Nephron (organoid): ENCODE data around the gene A4GALT.
A peak's percentile ranks its signal among the peaks of the same experiment; 100 is the strongest.

Experiments
- H3K27ac Mint-ChIP-seq, 3 experiments: 2 replicates each; pipeline ENCODE4 v1.8.0; 2020; ENCODE audit warnings: mixed read lengths in 3 of 3, mild to moderate bottlenecking in 2 of 3, moderate library complexity in 1 of 3
- H3K27me3 Mint-ChIP-seq: 2 replicates; pipeline ENCODE4 v1.8.0; 2021; ENCODE audit warnings: low read depth, mild to moderate bottlenecking, moderate library complexity, mixed read lengths
- H3K36me3 Mint-ChIP-seq: 2 replicates; pipeline ENCODE4 v1.8.0; 2020; ENCODE audit warnings: low read depth, mixed read lengths
- H3K4me1 Mint-ChIP-seq: 2 replicates; pipeline ENCODE4 v1.8.0; 2020; ENCODE audit warnings: mixed read lengths
- H3K4me3 Mint-ChIP-seq, 3 experiments: 2 replicates each; pipeline ENCODE4 v1.8.0; 2020; ENCODE audit warnings: mild to moderate bottlenecking in 3 of 3, mixed read lengths in 3 of 3, moderate library complexity in 2 of 3
- H3K9me3 Mint-ChIP-seq: 2 replicates; pipeline ENCODE4 v1.8.0; 2020; ENCODE audit warnings: mixed read lengths
- TF ChIP-seq, protein P1 (sequence below), 3 experiments: fragments of 200-600 bp; sonication (generic); IDR thresholded peaks; one replicate each; pipeline ENCODE4 v1.5.0; 2021; ENCODE audit warnings: antibody characterized with exemption in 3 of 3; ENCODE audit not compliant: unreplicated experiment in 3 of 3

A4GALT gene

DNA sequence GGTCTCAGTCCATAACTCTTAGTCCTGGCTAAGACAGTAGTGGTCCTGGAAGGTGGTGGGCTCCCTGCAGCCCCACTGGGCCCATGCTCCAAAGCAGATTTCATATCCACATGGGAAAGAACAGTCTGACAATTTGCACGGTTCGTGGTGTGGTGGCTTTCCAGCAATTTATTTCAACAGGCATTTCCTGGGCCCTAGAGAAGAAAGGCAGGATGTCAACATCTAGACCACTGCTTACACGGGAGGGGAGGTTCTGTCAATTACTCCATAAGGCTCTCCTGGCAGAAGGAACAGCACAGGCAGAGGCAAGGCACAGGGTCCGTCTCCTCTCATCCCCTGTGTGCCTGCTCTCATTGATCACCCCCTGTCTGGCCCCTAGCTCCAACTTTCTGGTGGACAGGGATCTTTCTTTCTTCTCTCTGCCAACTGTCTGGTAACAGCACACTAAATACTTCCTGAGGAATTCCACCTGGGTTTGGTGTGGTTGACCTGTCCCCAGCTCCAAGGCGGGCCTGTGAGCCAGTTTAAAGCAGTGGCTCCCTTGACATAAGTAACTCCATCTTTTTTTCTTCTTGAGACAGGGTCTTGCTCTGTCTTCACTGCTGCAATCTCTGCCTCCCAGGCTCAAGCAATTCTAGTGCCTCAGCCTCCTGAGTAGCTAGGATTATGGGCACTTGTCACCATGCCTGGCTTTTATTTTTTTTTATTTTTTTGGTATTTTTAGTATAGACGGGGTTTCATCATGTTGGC is 5.1 kb upstream of the A4GALT start:
- Mint-ChIP-seq H3K27me3 (peaks cover 40% of the 10 kb centered on the region), H3K4me1 (peaks cover 6% of the 10 kb centered on the region), H3K27ac (no peak overlapping the region), H3K4me3 (no peak overlapping the region), H3K36me3 (no peaks in the 10 kb centered on the region), H3K9me3 (no peaks in the 10 kb centered on the region)
- TF ChIP-seq, protein P1, sequence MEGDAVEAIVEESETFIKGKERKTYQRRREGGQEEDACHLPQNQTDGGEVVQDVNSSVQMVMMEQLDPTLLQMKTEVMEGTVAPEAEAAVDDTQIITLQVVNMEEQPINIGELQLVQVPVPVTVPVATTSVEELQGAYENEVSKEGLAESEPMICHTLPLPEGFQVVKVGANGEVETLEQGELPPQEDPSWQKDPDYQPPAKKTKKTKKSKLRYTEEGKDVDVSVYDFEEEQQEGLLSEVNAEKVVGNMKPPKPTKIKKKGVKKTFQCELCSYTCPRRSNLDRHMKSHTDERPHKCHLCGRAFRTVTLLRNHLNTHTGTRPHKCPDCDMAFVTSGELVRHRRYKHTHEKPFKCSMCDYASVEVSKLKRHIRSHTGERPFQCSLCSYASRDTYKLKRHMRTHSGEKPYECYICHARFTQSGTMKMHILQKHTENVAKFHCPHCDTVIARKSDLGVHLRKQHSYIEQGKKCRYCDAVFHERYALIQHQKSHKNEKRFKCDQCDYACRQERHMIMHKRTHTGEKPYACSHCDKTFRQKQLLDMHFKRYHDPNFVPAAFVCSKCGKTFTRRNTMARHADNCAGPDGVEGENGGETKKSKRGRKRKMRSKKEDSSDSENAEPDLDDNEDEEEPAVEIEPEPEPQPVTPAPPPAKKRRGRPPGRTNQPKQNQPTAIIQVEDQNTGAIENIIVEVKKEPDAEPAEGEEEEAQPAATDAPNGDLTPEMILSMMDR (IDR thresholded peaks at IDR 0.05; ENCODE audit: unreplicated experiment in 3 of 3), result no peak

DNA sequence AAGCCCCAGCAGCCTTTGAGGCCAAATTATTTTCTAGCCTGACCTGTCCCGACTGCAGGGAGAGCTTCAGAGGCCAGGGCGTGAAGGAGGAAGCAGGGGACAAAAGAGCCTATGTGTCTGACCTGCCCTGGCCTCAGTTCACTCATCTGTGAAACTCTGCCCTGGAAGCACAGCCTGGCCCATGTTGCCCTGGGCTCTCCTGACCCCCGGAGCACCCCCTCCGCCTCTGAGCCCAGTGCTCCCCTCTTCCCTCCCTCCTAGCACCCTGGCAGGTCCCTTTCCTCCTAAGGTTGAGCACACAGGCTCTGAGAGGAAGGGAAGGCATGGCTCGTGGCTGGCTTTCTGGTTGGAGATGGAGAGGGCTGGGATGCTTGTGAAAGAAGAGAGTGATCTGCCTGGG is 3.4 kb upstream of the A4GALT start:
- TF ChIP-seq, protein P1 (IDR thresholded peaks at IDR 0.05; ENCODE audit: unreplicated experiment in 3 of 3), result no peak
- Mint-ChIP-seq H3K4me3 (no peak overlapping the region), H3K4me1 (peaks cover 11% of the 10 kb centered on the region), H3K27ac (no peak overlapping the region), H3K27me3 (peaks cover 49% of the 10 kb centered on the region), H3K9me3 (no peaks in the 10 kb centered on the region), H3K36me3 (no peaks in the 10 kb centered on the region)

DNA sequence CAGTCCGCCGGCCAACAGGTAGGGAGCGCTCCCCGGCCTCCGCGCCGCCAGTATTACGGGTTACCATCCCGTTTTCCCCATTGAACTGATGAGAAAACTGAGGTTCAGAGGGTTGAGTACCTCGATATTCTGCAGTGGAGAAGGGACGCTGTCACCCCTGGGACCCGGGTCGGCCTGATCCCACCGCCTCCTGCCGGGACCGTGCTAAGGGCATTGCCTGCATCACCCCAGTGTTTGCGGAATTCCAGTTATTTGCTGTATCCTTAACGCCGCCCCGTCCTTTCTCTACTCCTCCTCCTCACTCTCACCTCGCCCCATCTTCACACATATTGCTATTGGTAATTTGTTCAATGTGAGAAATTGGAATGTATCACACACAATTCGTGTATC is 370 bp upstream of the A4GALT start:
- TF ChIP-seq, protein P1 (IDR thresholded peaks at IDR 0.05; ENCODE audit: unreplicated experiment in 3 of 3), result no peak
- no peaks in the 10 kb centered on the region for H3K9me3 Mint-ChIP-seq
- peaks cover 21% of the 10 kb centered on the region for H3K4me1 Mint-ChIP-seq
- H3K27ac Mint-ChIP-seq, result peak overlapping the region in 2 of 3 experiments; percentile 4 to 14
- no peaks in the 10 kb centered on the region for H3K36me3 Mint-ChIP-seq
- H3K27me3 Mint-ChIP-seq, result peaks cover 75% of the 10 kb centered on the region
- peak overlapping the region; percentile 78 to 87 (median 86) for H3K4me3 Mint-ChIP-seq

DNA sequence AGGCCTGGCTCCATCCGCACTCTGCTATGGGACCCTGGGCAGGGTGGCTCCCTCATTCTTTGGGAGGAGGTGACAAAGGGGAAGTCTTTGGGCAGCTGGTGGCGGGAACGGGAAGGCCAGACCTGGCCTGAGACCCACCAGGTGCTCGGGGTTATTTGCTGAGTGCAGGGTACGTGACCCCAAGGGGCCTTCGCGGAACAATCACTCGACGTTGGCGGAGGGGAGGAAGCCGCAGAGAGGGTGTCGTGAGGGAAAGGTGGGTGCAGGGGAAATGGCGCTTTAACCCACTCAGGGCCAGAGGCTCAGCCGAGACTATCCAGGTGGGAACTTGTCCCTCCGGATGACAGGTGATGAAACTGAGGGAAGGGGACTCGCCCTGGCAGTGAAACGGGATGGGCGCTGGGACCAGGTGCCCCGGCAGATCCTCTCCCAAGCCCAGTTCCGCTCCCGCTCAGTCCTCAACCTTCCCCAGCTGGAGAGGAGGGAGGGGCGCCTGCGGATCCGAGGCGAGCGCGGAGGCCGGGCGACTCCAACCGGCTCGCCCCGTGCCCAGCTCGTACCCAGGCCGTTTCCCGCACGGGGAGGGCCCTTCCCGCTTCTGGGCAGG is 911 bp downstream of the A4GALT start:
- Mint-ChIP-seq H3K27ac (peak overlapping the region in 2 of 3 experiments; percentile 26 to 66), H3K4me1 (peaks cover 21% of the 10 kb centered on the region), H3K9me3 (no peaks in the 10 kb centered on the region), H3K4me3 (peak overlapping the region; percentile 79 to 84 (median 83)), H3K27me3 (peaks cover 76% of the 10 kb centered on the region), H3K36me3 (no peaks in the 10 kb centered on the region)
- TF ChIP-seq, protein P1 (IDR thresholded peaks at IDR 0.05; ENCODE audit: unreplicated experiment in 3 of 3), result no peak

DNA sequence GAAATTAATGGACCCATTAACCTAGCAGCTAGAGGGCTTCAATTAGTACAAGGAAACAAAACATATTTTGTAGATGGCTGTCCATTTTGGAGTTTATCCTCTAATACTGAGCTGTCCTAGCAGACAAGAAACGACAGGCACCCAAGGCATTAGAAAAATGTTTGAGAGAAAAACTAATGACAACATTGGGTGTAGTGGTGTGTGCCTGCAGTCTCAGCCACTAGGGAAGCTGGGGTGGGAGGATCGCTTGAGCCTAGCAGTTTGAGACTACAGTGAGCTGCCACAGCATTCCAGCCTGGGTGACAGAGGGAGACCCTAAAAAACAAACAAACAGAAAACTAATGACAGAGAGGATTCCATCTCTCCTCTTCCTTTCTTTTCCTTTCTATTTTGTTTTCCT is 1.5 kb downstream of the A4GALT start:
- peaks cover 21% of the 10 kb centered on the region for H3K4me1 Mint-ChIP-seq
- H3K4me3 Mint-ChIP-seq, result peak overlapping the region; percentile 79 to 84 (median 83)
- no peaks in the 10 kb centered on the region for H3K36me3 Mint-ChIP-seq
- TF ChIP-seq, protein P1 (IDR thresholded peaks at IDR 0.05; ENCODE audit: unreplicated experiment in 3 of 3), result no peak
- no peaks in the 10 kb centered on the region for H3K9me3 Mint-ChIP-seq
- peaks cover 69% of the 10 kb centered on the region for H3K27me3 Mint-ChIP-seq
- H3K27ac Mint-ChIP-seq, result peak overlapping the region in 2 of 3 experiments; percentile 26 to 66
